Measurements from ENCODE around the gene PXDN. TPM values are rescaled to one million over a fixed set of nuclear protein-coding genes. Genes with fewer than 3 reads are reported as not detected.

The PXDN gene
- total and polyA plus RNA-seq, 10 of the 15 experiments (the other 5 are each of a cell fraction or from before 2014, with no cell fraction given), result 0.12 to 0.69 (median 0.23) TPM; not detected in 5

DNA sequence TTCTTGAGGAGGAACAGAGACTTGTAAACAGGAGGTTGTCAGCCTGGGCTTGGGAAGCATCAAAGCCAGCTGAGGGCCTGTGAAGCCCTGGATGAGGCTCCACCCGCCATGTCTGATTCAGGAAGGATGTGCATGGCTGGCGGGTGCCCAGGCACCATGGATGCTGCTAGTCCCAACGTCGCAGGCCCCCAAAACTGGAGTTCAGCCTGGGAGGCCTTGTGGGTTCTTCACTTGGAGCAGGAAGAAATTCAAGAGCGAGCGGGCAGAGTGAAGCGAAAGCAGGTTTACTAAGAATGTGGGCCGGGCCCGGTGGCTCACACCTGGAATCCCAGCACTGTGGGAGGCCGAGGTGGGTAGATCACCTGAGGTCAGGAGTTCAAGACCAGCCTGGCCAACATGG, 12.1 kb upstream of the PXDN start (continued):
- no peak for TF ChIP-seq TAF1 (IDR thresholded peaks at IDR 0.05; ENCODE audit: borderline replicate concordance, low read depth, low read length)
- TF ChIP-seq BCL11A (IDR thresholded peaks at IDR 0.05; ENCODE audit: low read depth, low read length), result no peak
- TF ChIP-seq WRNIP1 (IDR thresholded peaks at IDR 0.05; ENCODE audit: borderline replicate concordance, low read depth, low read length), result no peak
- TF ChIP-seq NR2C2 (IDR thresholded peaks at IDR 0.05; ENCODE audit: borderline replicate concordance, control insufficient read depth, insufficient read length, low read depth), result no peak
- TF ChIP-seq POU2F2 (IDR thresholded peaks at IDR 0.05; ENCODE audit: borderline replicate concordance, low read depth, low read length), result no peak
- TF ChIP-seq SIX5 (IDR thresholded peaks at IDR 0.05; ENCODE audit: low read depth, low read length, severe bottlenecking), result no peak
- TF ChIP-seq, protein P1, sequence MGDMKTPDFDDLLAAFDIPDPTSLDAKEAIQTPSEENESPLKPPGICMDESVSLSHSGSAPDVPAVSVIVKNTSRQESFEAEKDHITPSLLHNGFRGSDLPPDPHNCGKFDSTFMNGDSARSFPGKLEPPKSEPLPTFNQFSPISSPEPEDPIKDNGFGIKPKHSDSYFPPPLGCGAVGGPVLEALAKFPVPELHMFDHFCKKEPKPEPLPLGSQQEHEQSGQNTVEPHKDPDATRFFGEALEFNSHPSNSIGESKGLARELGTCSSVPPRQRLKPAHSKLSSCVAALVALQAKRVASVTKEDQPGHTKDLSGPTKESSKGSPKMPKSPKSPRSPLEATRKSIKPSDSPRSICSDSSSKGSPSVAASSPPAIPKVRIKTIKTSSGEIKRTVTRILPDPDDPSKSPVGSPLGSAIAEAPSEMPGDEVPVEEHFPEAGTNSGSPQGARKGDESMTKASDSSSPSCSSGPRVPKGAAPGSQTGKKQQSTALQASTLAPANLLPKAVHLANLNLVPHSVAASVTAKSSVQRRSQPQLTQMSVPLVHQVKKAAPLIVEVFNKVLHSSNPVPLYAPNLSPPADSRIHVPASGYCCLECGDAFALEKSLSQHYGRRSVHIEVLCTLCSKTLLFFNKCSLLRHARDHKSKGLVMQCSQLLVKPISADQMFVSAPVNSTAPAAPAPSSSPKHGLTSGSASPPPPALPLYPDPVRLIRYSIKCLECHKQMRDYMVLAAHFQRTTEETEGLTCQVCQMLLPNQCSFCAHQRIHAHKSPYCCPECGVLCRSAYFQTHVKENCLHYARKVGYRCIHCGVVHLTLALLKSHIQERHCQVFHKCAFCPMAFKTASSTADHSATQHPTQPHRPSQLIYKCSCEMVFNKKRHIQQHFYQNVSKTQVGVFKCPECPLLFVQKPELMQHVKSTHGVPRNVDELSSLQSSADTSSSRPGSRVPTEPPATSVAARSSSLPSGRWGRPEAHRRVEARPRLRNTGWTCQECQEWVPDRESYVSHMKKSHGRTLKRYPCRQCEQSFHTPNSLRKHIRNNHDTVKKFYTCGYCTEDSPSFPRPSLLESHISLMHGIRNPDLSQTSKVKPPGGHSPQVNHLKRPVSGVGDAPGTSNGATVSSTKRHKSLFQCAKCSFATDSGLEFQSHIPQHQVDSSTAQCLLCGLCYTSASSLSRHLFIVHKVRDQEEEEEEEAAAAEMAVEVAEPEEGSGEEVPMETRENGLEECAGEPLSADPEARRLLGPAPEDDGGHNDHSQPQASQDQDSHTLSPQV (IDR thresholded peaks at IDR 0.05), result no peak
- TF ChIP-seq MXI1 (IDR thresholded peaks at IDR 0.05; ENCODE audit: low read depth, low read length), result no peak
- no peak for TF ChIP-seq EGR1 (IDR thresholded peaks at IDR 0.05; ENCODE audit: borderline replicate concordance in 1 of 2, low read depth in 2 of 2, low read length in 2 of 2)

Data from GM12878 (cell line).